ENCODE results near the gene OTUD1.

OTUD1 gene

GRCh38 chr10:23459308-23459939 is 20.5 kb downstream of the OTUD1 start:
- no peak overlapping the region for H3K27ac ChIP-seq (ENCODE audit: insufficient read depth, low read length, poor library complexity, severe bottlenecking)
- H3K27me3 ChIP-seq (replicated peaks; ENCODE audit: control insufficient read depth, insufficient read depth, low read length, poor library complexity, severe bottlenecking) = no peaks in the 10 kb centered on the region
- no peak overlapping the region for H3K4me3 ChIP-seq (ENCODE audit: insufficient read depth, low read depth, low read length, poor library complexity, severe bottlenecking)
- H3K36me3 ChIP-seq (ENCODE audit: control insufficient read depth, insufficient read depth, low read length) = no peaks in the 10 kb centered on the region
- DNase-seq = no peak
- no peaks in the 10 kb centered on the region for H3K9me3 ChIP-seq (ENCODE audit: control insufficient read depth, low read length)
- no peaks in the 10 kb centered on the region for H3K4me1 ChIP-seq (ENCODE audit: control insufficient read depth, insufficient read depth, low read length, poor library complexity, severe bottlenecking)

- DNase-seq = no peak
- Histone ChIP-seq H3K4me3 (ENCODE audit: insufficient read depth, low read depth, low read length, poor library complexity, severe bottlenecking) (no peak overlapping the region), H3K27me3 (replicated peaks; ENCODE audit: control insufficient read depth, insufficient read depth, low read length, poor library complexity, severe bottlenecking) (no peaks in the 10 kb centered on the region), H3K36me3 (ENCODE audit: control insufficient read depth, insufficient read depth, low read length) (no peaks in the 10 kb centered on the region), H3K9me3 (ENCODE audit: control insufficient read depth, low read length) (no peaks in the 10 kb centered on the region), H3K27ac (ENCODE audit: insufficient read depth, low read length, poor library complexity, severe bottlenecking) (no peak overlapping the region), H3K4me1 (ENCODE audit: control insufficient read depth, insufficient read depth, low read length, poor library complexity, severe bottlenecking) (no peaks in the 10 kb centered on the region)
These were observed 22.7 kb downstream of the OTUD1 start for GRCh38 chr10:23461557-23461956.

GRCh38 chr10:23467012-23467411 is 28.1 kb downstream of the OTUD1 start:
- no peak overlapping the region for H3K27ac ChIP-seq (ENCODE audit: insufficient read depth, low read length, poor library complexity, severe bottlenecking)
- no peaks in the 10 kb centered on the region for H3K36me3 ChIP-seq (ENCODE audit: control insufficient read depth, insufficient read depth, low read length)
- H3K9me3 ChIP-seq (ENCODE audit: control insufficient read depth, low read length) = no peaks in the 10 kb centered on the region
- H3K4me1 ChIP-seq (ENCODE audit: control insufficient read depth, insufficient read depth, low read length, poor library complexity, severe bottlenecking) = no peaks in the 10 kb centered on the region
- no peak overlapping the region for H3K4me3 ChIP-seq (ENCODE audit: insufficient read depth, low read depth, low read length, poor library complexity, severe bottlenecking)
- no peak for DNase-seq
- no peaks in the 10 kb centered on the region for H3K27me3 ChIP-seq (replicated peaks; ENCODE audit: control insufficient read depth, insufficient read depth, low read length, poor library complexity, severe bottlenecking)

- no peaks in the 10 kb centered on the region for H3K9me3 ChIP-seq (ENCODE audit: control insufficient read depth, low read length)
- no peaks in the 10 kb centered on the region for H3K4me1 ChIP-seq (ENCODE audit: control insufficient read depth, insufficient read depth, low read length, poor library complexity, severe bottlenecking)
These were observed 28.7 kb downstream of the OTUD1 start for GRCh38 chr10:23467548-23467947.

GRCh38 chr10:23469596-23470237 is 30.8 kb downstream of the OTUD1 start:
- no peaks in the 10 kb centered on the region for H3K9me3 ChIP-seq (ENCODE audit: control insufficient read depth, low read length)
- H3K4me3 ChIP-seq (ENCODE audit: insufficient read depth, low read depth, low read length, poor library complexity, severe bottlenecking) = no peak overlapping the region
- H3K4me1 ChIP-seq (ENCODE audit: control insufficient read depth, insufficient read depth, low read length, poor library complexity, severe bottlenecking) = no peaks in the 10 kb centered on the region
- no peak for DNase-seq
- no peaks in the 10 kb centered on the region for H3K27me3 ChIP-seq (replicated peaks; ENCODE audit: control insufficient read depth, insufficient read depth, low read length, poor library complexity, severe bottlenecking)
- no peaks in the 10 kb centered on the region for H3K36me3 ChIP-seq (ENCODE audit: control insufficient read depth, insufficient read depth, low read length)
- no peak overlapping the region for H3K27ac ChIP-seq (ENCODE audit: insufficient read depth, low read length, poor library complexity, severe bottlenecking)

More at GRCh38 chr10:23467548-23467947, 28.7 kb downstream of the OTUD1 start:
- Histone ChIP-seq H3K4me3 (ENCODE audit: insufficient read depth, low read depth, low read length, poor library complexity, severe bottlenecking) (no peak overlapping the region), H3K27me3 (replicated peaks; ENCODE audit: control insufficient read depth, insufficient read depth, low read length, poor library complexity, severe bottlenecking) (no peaks in the 10 kb centered on the region), H3K27ac (ENCODE audit: insufficient read depth, low read length, poor library complexity, severe bottlenecking) (no peak overlapping the region), H3K36me3 (ENCODE audit: control insufficient read depth, insufficient read depth, low read length) (no peaks in the 10 kb centered on the region)
- DNase-seq = no peak

- no peak overlapping the region for H3K4me3 ChIP-seq (ENCODE audit: insufficient read depth, low read depth, low read length, poor library complexity, severe bottlenecking)
- no peaks in the 10 kb centered on the region for H3K9me3 ChIP-seq (ENCODE audit: control insufficient read depth, low read length)
- H3K4me1 ChIP-seq (ENCODE audit: control insufficient read depth, insufficient read depth, low read length, poor library complexity, severe bottlenecking) = no peaks in the 10 kb centered on the region
- H3K27me3 ChIP-seq (replicated peaks; ENCODE audit: control insufficient read depth, insufficient read depth, low read length, poor library complexity, severe bottlenecking) = no peaks in the 10 kb centered on the region
- H3K27ac ChIP-seq (ENCODE audit: insufficient read depth, low read length, poor library complexity, severe bottlenecking) = no peak overlapping the region
- no peak for DNase-seq
- no peaks in the 10 kb centered on the region for H3K36me3 ChIP-seq (ENCODE audit: control insufficient read depth, insufficient read depth, low read length)
These were observed 33.3 kb downstream of the OTUD1 start for GRCh38 chr10:23472181-23472580.

GRCh38 chr10:23474081-23474480 is 35.2 kb downstream of the OTUD1 start:
- no peak for DNase-seq
- Histone ChIP-seq H3K9me3 (ENCODE audit: control insufficient read depth, low read length) (no peaks in the 10 kb centered on the region), H3K4me3 (ENCODE audit: insufficient read depth, low read depth, low read length, poor library complexity, severe bottlenecking) (no peak overlapping the region), H3K4me1 (ENCODE audit: control insufficient read depth, insufficient read depth, low read length, poor library complexity, severe bottlenecking) (no peaks in the 10 kb centered on the region), H3K27ac (ENCODE audit: insufficient read depth, low read length, poor library complexity, severe bottlenecking) (no peak overlapping the region), H3K27me3 (replicated peaks; ENCODE audit: control insufficient read depth, insufficient read depth, low read length, poor library complexity, severe bottlenecking) (no peaks in the 10 kb centered on the region), H3K36me3 (ENCODE audit: control insufficient read depth, insufficient read depth, low read length) (no peaks in the 10 kb centered on the region)

GRCh38 chr10:23474626-23475025 is 35.8 kb downstream of the OTUD1 start:
- no peaks in the 10 kb centered on the region for H3K36me3 ChIP-seq (ENCODE audit: control insufficient read depth, insufficient read depth, low read length)
- H3K4me1 ChIP-seq (ENCODE audit: control insufficient read depth, insufficient read depth, low read length, poor library complexity, severe bottlenecking) = no peaks in the 10 kb centered on the region
- no peak for DNase-seq
- H3K27ac ChIP-seq (ENCODE audit: insufficient read depth, low read length, poor library complexity, severe bottlenecking) = no peak overlapping the region
- H3K27me3 ChIP-seq (replicated peaks; ENCODE audit: control insufficient read depth, insufficient read depth, low read length, poor library complexity, severe bottlenecking) = no peaks in the 10 kb centered on the region
- H3K9me3 ChIP-seq (ENCODE audit: control insufficient read depth, low read length) = no peaks in the 10 kb centered on the region
- H3K4me3 ChIP-seq (ENCODE audit: insufficient read depth, low read depth, low read length, poor library complexity, severe bottlenecking) = no peak overlapping the region

GRCh38 chr10:23478570-23478969 is 39.7 kb downstream of the OTUD1 start:
- Histone ChIP-seq H3K27me3 (replicated peaks; ENCODE audit: control insufficient read depth, insufficient read depth, low read length, poor library complexity, severe bottlenecking) (no peaks in the 10 kb centered on the region), H3K4me1 (ENCODE audit: control insufficient read depth, insufficient read depth, low read length, poor library complexity, severe bottlenecking) (no peaks in the 10 kb centered on the region), H3K4me3 (ENCODE audit: insufficient read depth, low read depth, low read length, poor library complexity, severe bottlenecking) (no peak overlapping the region), H3K27ac (ENCODE audit: insufficient read depth, low read length, poor library complexity, severe bottlenecking) (no peak overlapping the region), H3K36me3 (ENCODE audit: control insufficient read depth, insufficient read depth, low read length) (no peaks in the 10 kb centered on the region), H3K9me3 (ENCODE audit: control insufficient read depth, low read length) (no peaks in the 10 kb centered on the region)
- DNase-seq = no peak

GRCh38 chr10:23479798-23480473 is 41.1 kb downstream of the OTUD1 start:
- H3K27ac ChIP-seq (ENCODE audit: insufficient read depth, low read length, poor library complexity, severe bottlenecking) = no peak overlapping the region
- DNase-seq = no peak
- H3K36me3 ChIP-seq (ENCODE audit: control insufficient read depth, insufficient read depth, low read length) = no peaks in the 10 kb centered on the region
- H3K4me3 ChIP-seq (ENCODE audit: insufficient read depth, low read depth, low read length, poor library complexity, severe bottlenecking) = no peak overlapping the region
- no peaks in the 10 kb centered on the region for H3K27me3 ChIP-seq (replicated peaks; ENCODE audit: control insufficient read depth, insufficient read depth, low read length, poor library complexity, severe bottlenecking)
- no peaks in the 10 kb centered on the region for H3K9me3 ChIP-seq (ENCODE audit: control insufficient read depth, low read length)
- no peaks in the 10 kb centered on the region for H3K4me1 ChIP-seq (ENCODE audit: control insufficient read depth, insufficient read depth, low read length, poor library complexity, severe bottlenecking)
